NCI-H2171 treated with DMSO at 0.1 percent for 48 hours (cell line): ENCODE measurements around the gene RANGAP1.

ENCODE experiments used
- DNase-seq: peaks from one replicate; lab custom pipeline; 2025; lab: John Stamatoyannopoulos, UW

The RANGAP1 gene

GRCh38 chr22:41285820-41286638 is at the start of gene RANGAP1:
Gene RANGAP1, minus strand, starts transcription at chr22:41286187. Its CDS starts 5,143 bp downstream, at chr22:41281044.
- peak; percentile 100 for DNase-seq

- no peak for DNase-seq
These were observed 49.1 kb upstream of the RANGAP1 start for GRCh38 chr22:41334951-41335635.

GRCh38 chr22:41334215-41334614 is 48.2 kb upstream of the RANGAP1 start:
- DNase-seq, result no peak

- no peak for DNase-seq
These were observed 47.8 kb upstream of the RANGAP1 start for GRCh38 chr22:41333806-41334205.

GRCh38 chr22:41332217-41332939 is 46.4 kb upstream of the RANGAP1 start:
- DNase-seq, result no peak

GRCh38 chr22:41330169-41330568 is 44.2 kb upstream of the RANGAP1 start:
- DNase-seq, result no peak

GRCh38 chr22:41327124-41327523 is 41.1 kb upstream of the RANGAP1 start:
- no peak for DNase-seq

GRCh38 chr22:41324821-41325528 is 39.0 kb upstream of the RANGAP1 start:
- DNase-seq, result no peak

GRCh38 chr22:41320416-41321240 is 34.6 kb upstream of the RANGAP1 start:
- no peak for DNase-seq

- DNase-seq, result no peak
These were observed 29.6 kb upstream of the RANGAP1 start for GRCh38 chr22:41315586-41315985.

- no peak for DNase-seq
These were observed 28.8 kb upstream of the RANGAP1 start for GRCh38 chr22:41314821-41315220.

GRCh38 chr22:41311487-41311886 is 25.5 kb upstream of the RANGAP1 start:
- no peak for DNase-seq

- no peak for DNase-seq
These were observed 24.3 kb upstream of the RANGAP1 start for GRCh38 chr22:41310336-41310735.

GRCh38 chr22:41308544-41308947 is 22.6 kb upstream of the RANGAP1 start:
- DNase-seq, result no peak

- DNase-seq, result no peak
These were observed 22.1 kb upstream of the RANGAP1 start for GRCh38 chr22:41308054-41308453.

- no peak for DNase-seq
These were observed 19.7 kb upstream of the RANGAP1 start for GRCh38 chr22:41305646-41306045.

GRCh38 chr22:41302811-41303210 is 16.8 kb upstream of the RANGAP1 start:
- no peak for DNase-seq

GRCh38 chr22:41302021-41302767 is 16.2 kb upstream of the RANGAP1 start:
- no peak for DNase-seq

- peak; percentile 90 for DNase-seq
These were observed 15.4 kb upstream of the RANGAP1 start, which contains the start of gene ZC3H7B for GRCh38 chr22:41301085-41302020. Gene ZC3H7B, plus strand, starts transcription at chr22:41301525. Its CDS starts 19,136 bp downstream, at chr22:41320661.
